HG03571 (cell line): ENCODE results near the gene KLHL2.
"Not testable (repeated sequence)": the region's sequence is repeated elsewhere in the genome, so short reads cannot be mapped to it uniquely, and the experiment has no call there.

Source experiments
- ATAC-seq: cut with Tn5 transposase; IDR thresholded peaks from one replicate; pipeline ENCODE4 v1.9.1; 2021; ENCODE audit not compliant: unreplicated experiment

KLHL2 gene

GRCh38 chr4:165326831-165327210 is 119.5 kb downstream of the KLHL2 start:
- no peak for ATAC-seq

- ATAC-seq = peak; percentile 98
Observed at GRCh38 chr4:165327211-165328100, 120.1 kb downstream of the KLHL2 start, which contains the start of gene MSMO1. Gene MSMO1 (plus strand): TSS chr4:165327669. CDS start chr4:165333371, 5,702 bp downstream.

DNA sequence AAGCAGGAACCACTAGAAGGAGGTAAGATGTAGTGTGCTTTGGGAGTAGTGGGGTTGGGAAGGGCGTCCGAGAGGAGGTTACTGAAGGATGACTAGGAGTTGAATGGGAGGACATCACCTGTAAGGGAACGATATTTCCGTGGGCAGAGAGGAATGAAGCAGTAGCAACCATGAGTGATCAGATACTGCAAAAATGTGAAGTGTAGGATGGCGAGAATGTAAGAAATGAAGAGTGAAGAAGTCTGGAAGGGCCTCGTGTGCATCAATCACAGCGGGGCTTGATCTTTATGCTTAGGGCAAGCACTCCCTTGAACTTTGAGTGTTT is 120.7 kb downstream of the KLHL2 start:
- ATAC-seq = no peak

GRCh38 chr4:165328708-165329107 is 121.3 kb downstream of the KLHL2 start:
- ATAC-seq = no peak

DNA sequence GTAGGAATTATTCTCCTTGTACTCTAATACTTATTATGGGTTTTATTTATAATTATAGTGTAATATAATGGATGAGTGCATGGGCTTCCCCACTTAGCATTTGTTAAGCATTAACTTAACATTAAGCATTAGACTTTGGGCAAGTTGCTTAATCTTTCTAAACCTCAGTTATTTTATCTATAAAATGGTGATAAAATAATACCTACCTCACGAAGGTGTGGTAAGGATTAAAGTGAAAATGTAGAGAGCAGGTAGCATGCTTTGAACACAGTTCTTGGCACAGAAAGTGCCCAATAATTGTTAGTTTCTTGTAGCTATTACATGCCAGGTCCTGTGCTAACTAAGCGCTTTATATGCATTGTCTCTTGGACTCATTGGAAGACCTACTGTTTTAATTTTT is 122.7 kb downstream of the KLHL2 start:
- ATAC-seq = no peak

GRCh38 chr4:165330666-165331065 is 123.3 kb downstream of the KLHL2 start:
- no peak for ATAC-seq

GRCh38 chr4:165331359-165331758 is 124.0 kb downstream of the KLHL2 start:
- no peak for ATAC-seq

DNA sequence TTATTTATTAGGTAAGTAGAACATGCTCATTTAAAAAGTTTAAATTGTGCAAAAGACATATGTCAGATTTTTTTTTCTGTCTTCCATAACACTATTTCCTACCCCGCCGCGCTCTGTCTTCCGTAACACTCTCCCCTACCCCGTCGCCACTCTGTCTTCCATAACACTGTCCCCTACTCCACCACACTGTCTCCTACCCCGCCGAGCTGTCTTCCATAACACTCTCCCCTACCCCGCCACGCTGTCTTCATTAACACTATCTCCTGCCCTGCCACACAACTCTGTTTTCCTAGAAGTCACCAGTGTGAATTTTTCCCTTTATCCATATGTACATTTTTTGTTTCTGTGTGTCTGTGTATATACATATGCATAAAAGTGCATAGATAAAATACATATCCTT is 124.5 kb downstream of the KLHL2 start:
- ATAC-seq = no peak

GRCh38 chr4:165332502-165332901 is 125.1 kb downstream of the KLHL2 start:
- ATAC-seq = no peak

- no peak for ATAC-seq
Observed at GRCh38 chr4:165335163-165335703, 127.9 kb downstream of the KLHL2 start.

DNA sequence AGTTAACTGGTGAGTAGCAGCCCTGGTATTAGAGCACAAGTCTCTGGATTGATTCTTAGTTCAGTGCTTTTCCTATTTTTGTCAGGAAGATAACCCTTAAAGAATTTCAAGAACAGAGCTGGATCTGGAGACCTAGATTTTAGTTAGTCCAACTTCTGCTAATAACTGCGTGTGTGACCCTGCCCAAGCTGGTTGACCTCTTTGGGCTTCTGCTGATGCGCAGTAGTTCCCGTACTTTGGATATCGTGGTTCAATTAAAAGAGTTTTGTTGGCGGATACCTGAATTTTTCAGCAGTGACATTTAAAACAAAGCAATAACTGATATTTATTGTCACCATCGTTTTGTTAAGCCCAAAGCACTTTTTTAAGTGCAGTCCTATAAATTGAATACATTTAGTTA is 129.4 kb downstream of the KLHL2 start:
- no peak for ATAC-seq

GRCh38 chr4:165342340-165342739 is 135.0 kb downstream of the KLHL2 start:
- ATAC-seq = not testable (repeated sequence)

GRCh38 chr4:165343353-165344191 is 136.2 kb downstream of the KLHL2 start:
- no peak for ATAC-seq

- no peak for ATAC-seq
Observed at GRCh38 chr4:165345666-165346417, 138.5 kb downstream of the KLHL2 start.

- no peak for ATAC-seq
Observed at GRCh38 chr4:165347647-165348569, 140.5 kb downstream of the KLHL2 start.

GRCh38 chr4:165351359-165352130 is 144.2 kb downstream of the KLHL2 start:
- ATAC-seq = no peak

- no peak for ATAC-seq
Observed at GRCh38 chr4:165355900-165356300, 148.5 kb downstream of the KLHL2 start.

- ATAC-seq = no peak
Observed at GRCh38 chr4:165359506-165359905, 152.1 kb downstream of the KLHL2 start.

DNA sequence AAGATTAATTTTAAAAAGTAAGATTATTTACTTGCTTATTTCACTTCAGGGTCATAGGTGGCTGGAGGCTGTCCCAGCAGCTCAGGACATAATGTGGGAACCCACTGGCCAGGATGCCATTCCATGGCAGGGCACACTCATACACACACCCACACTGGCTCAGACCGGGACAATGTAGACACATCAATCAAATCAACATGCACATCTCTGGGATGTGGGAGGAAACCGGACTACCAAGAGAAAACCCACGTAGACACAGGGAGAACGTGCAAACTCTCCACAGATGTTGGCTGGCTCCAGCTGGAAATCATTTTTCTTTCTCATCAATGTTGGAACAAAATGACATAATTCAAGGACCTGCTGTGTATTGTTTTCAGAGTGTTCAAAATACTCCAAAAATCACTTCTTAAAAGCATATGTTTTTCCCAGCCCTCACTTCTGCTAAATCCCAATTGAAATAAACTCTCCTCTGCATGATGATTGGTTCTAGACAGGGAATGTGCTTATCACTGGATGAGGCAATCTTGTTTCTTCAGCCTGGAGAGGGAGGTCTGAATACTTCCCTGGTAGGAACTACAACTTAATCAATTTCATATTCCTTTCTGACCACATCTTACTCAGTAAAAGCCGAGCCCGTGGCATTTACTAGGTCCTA is 152.8 kb downstream of the KLHL2 start:
- ATAC-seq = no peak
